CD14-positive monocyte (primary cell): ENCODE results near the gene TXNRD1. TPM values are rescaled to one million over a fixed set of nuclear protein-coding genes. Genes with fewer than 3 reads are reported as not detected.
"Not testable (repeated sequence)": the region's sequence is repeated elsewhere in the genome, so short reads cannot be mapped to it uniquely, and the experiment has no call there.

Experiments used
- DNase-seq, 3 donors: peaks; one replicate each; pipeline ENCODE4 v3.0.0-alpha.2; 2011 to 2022
- H2AFZ ChIP-seq: 2 replicates; pipeline ENCODE4 v1.6.0; 2012; ENCODE audit warnings: mild to moderate bottlenecking, low read depth, low read length, inconsistent platforms; ENCODE audit not compliant: insufficient read depth, poor library complexity, severe bottlenecking
- H3K27ac ChIP-seq, 2 donors: 1 replicate in 1 of 2; 2 replicates in 1 of 2; pipeline ENCODE4 v1.5.1; 2012 to 2013; ENCODE audit warnings: low read length in 2 of 2, control low read depth in 1 of 2, inconsistent platforms in 1 of 2, low read depth in 1 of 2, mild to moderate bottlenecking in 1 of 2
- H3K27me3 ChIP-seq, 2 donors: one replicate each; pipeline versions ENCODE4 v1.6.0 to v1.6.1; 2011 to 2013; ENCODE audit warnings: low read length in 2 of 2; ENCODE audit not compliant: control insufficient read depth in 2 of 2, insufficient read depth in 2 of 2
- H3K36me3 ChIP-seq, 2 donors: replicated peaks in 1 of 2; 1 replicate in 1 of 2; 2 replicates in 1 of 2; pipeline versions ENCODE4 v1.5.1 to v1.6.1; 2012 to 2013; ENCODE audit warnings: low read length in 2 of 2, control low read depth in 1 of 2, inconsistent platforms in 1 of 2, mild to moderate bottlenecking in 1 of 2; ENCODE audit not compliant: insufficient read depth in 2 of 2, control insufficient read depth in 1 of 2
- H3K4me1 ChIP-seq, 2 donors: 1 replicate in 1 of 2; 2 replicates in 1 of 2; pipeline versions ENCODE4 v1.5.1 to v1.6.1; 2012 to 2013; ENCODE audit warnings: low read length in 2 of 2, control low read depth in 1 of 2, inconsistent platforms in 1 of 2, mild to moderate bottlenecking in 1 of 2, moderate library complexity in 1 of 2; ENCODE audit not compliant: insufficient read depth in 2 of 2, control insufficient read depth in 1 of 2
- H3K4me2 ChIP-seq: replicated peaks from 2 replicates; pipeline ENCODE3; 2012; ENCODE audit warnings: low read length, moderate library complexity, mild to moderate bottlenecking; ENCODE audit not compliant: poor library complexity, severe bottlenecking; ENCODE audit errors: extremely low read depth
- H3K4me3 ChIP-seq, 3 experiments: fragments of 200-600 bp in 1 of 3; sonication (generic) in 1 of 3; replicated peaks in 1 of 3; 1 replicate in 2 of 3; 2 replicates in 1 of 3; pipeline ENCODE4 v1.5.1; 2011 to 2013; ENCODE audit warnings: low read length in 3 of 3, mild to moderate bottlenecking in 3 of 3, control low read depth in 2 of 3, low read depth in 2 of 3, inconsistent platforms in 1 of 3, moderate library complexity in 1 of 3
- H3K79me2 ChIP-seq: 2 replicates; pipeline ENCODE4 v1.6.0; 2012; ENCODE audit warnings: mild to moderate bottlenecking, control low read depth, inconsistent platforms, low read length, moderate library complexity; ENCODE audit not compliant: insufficient read depth
- H3K9ac ChIP-seq: 2 replicates; pipeline ENCODE4 v1.6.0; 2017; ENCODE audit warnings: low read length, mild to moderate bottlenecking; ENCODE audit not compliant: insufficient read depth, poor library complexity, severe bottlenecking
- H3K9me3 ChIP-seq, 2 donors: replicated peaks in 1 of 2; 1 replicate in 1 of 2; 2 replicates in 1 of 2; pipeline versions ENCODE4 v1.5.1 to v1.6.1; 2012 to 2013; ENCODE audit warnings: low read length in 2 of 2, control low read depth in 1 of 2; ENCODE audit not compliant: control insufficient read depth in 1 of 2, insufficient read depth in 1 of 2
- H4K20me1 ChIP-seq: 2 replicates; pipeline ENCODE4 v1.6.0; 2012; ENCODE audit warnings: mild to moderate bottlenecking, low read length, control low read depth, moderate library complexity; ENCODE audit not compliant: insufficient read depth
- H3K27ac Mint-ChIP-seq, 7 donors: one replicate each; pipeline ENCODE4 v1.8.0; 2020; ENCODE audit warnings: mild to moderate bottlenecking in 7 of 7, mixed read lengths in 7 of 7, moderate library complexity in 6 of 7, inconsistent platforms in 2 of 7
- H3K27me3 Mint-ChIP-seq, 3 donors: one replicate each; pipeline ENCODE4 v1.8.0; 2021 to 2022; ENCODE audit warnings: low read depth in 3 of 3, mild to moderate bottlenecking in 3 of 3, mixed read lengths in 3 of 3, moderate library complexity in 3 of 3, inconsistent platforms in 1 of 3
- H3K36me3 Mint-ChIP-seq, 2 donors: one replicate each; pipeline ENCODE4 v1.8.0; 2020; ENCODE audit warnings: mixed read lengths in 2 of 2, inconsistent platforms in 1 of 2, mild to moderate bottlenecking in 1 of 2
- H3K4me1 Mint-ChIP-seq: one replicate; pipeline ENCODE4 v1.8.0; 2020; ENCODE audit warnings: mild to moderate bottlenecking, mixed read lengths
- H3K4me3 Mint-ChIP-seq, 2 donors: one replicate each; pipeline ENCODE4 v1.8.0; 2020; ENCODE audit warnings: mild to moderate bottlenecking in 2 of 2, mixed read lengths in 2 of 2, moderate library complexity in 1 of 2
- H3K9me3 Mint-ChIP-seq, 7 donors: one replicate each; pipeline ENCODE4 v1.8.0; 2020 to 2022; ENCODE audit warnings: mixed read lengths in 7 of 7, mild to moderate bottlenecking in 6 of 7, moderate library complexity in 6 of 7, inconsistent platforms in 2 of 7
- CTCF ChIP-seq: fragments of 200-600 bp; IDR thresholded peaks from one replicate; pipeline ENCODE4 v1.8.0; 2022; ENCODE audit warnings: antibody characterized with exemption, mild to moderate bottlenecking
- WGBS: methylation state at CpG from one replicate; pipeline ENCODE4 v1.1.5; 2013; ENCODE audit warnings: missing lambda C conversion rate; ENCODE audit not compliant: insufficient coverage; 5-methylcytosine and 5-hydroxymethylcytosine counted together
- intact Hi-C, 2 donors: fragments of 100-400 bp; cut with micrococcal nuclease; formaldehyde crosslinking; loops; one replicate each; pipeline versions ENCODE4 v1.15.0 to v1.15.1; 2023
- polyA plus RNA-seq, 3 donors: library from polyadenylated mRNA; depleted of rRNA in 1 of 3; unstranded in 2 of 3; stranded (reverse) in 1 of 3; fragments of 300-500 nt in 2 of 3; fragments of >200 nt in 1 of 3; fragmentation: Illumina TruSeq in 2 of 3; gene quantifications; 1 replicate in 2 of 3; 2 replicates in 1 of 3; pipeline ENCODE4 v1.2.3, GENCODE V29; 2012 to 2021

TXNRD1 gene
- polyA plus RNA-seq, 3 donors, result 26.9 to 46.1 (median 29.2) TPM

GRCh38 chr12:104323899-104324298 lies 108.3 kb downstream of the TXNRD1 start:
- no peaks in the 10 kb centered on the region for H3K79me2 ChIP-seq
- WGBS, result 100% methylated on average over 1 of the region's 1 CpG
- Mint-ChIP-seq H3K27ac (no peak overlapping the region), H3K27me3 (no peaks in the 10 kb centered on the region), H3K4me3 (no peak overlapping the region), H3K9me3 (no peaks in the 10 kb centered on the region), H3K4me1 (no peaks in the 10 kb centered on the region), H3K36me3 (peaks cover 59 to 87% of the 10 kb centered on the region in 2 donors)
- DNase-seq, result no peak
- H3K9me3 ChIP-seq, result no peaks in the 10 kb centered on the region
- H3K4me1 ChIP-seq, result no peaks in the 10 kb centered on the region
- no peak overlapping the region for H3K4me3 ChIP-seq
- no peaks in the 10 kb centered on the region for H3K27me3 ChIP-seq
- peaks cover 8% of the 10 kb centered on the region for H4K20me1 ChIP-seq
- no peak overlapping the region for H3K9ac ChIP-seq
- no peak for TF ChIP-seq CTCF
- no peak overlapping the region for H2AFZ ChIP-seq
- intact Hi-C loops, result no loop called here
- H3K4me2 ChIP-seq, result no peak overlapping the region
- H3K36me3 ChIP-seq, result peaks cover 80 to 90% of the 10 kb centered on the region in 2 donors
- H3K27ac ChIP-seq, result no peak overlapping the region

- H3K27me3 Mint-ChIP-seq, H3K27ac Mint-ChIP-seq, H3K79me2 ChIP-seq, H3K9ac ChIP-seq, H3K27ac ChIP-seq, H3K4me2 ChIP-seq, H4K20me1 ChIP-seq, H3K27me3 ChIP-seq, H3K4me1 Mint-ChIP-seq, H2AFZ ChIP-seq, DNase-seq, H3K4me3 Mint-ChIP-seq, H3K9me3 Mint-ChIP-seq, H3K9me3 ChIP-seq, H3K4me1 ChIP-seq, intact Hi-C loops, H3K4me3 ChIP-seq: not testable (repeated sequence)
- WGBS, result 95% methylated on average over 6 of the region's 6 CpGs
- peaks cover 65 to 88% of the 10 kb centered on the region in 2 donors for H3K36me3 ChIP-seq
- H3K36me3 Mint-ChIP-seq, result peaks cover 51 to 85% of the 10 kb centered on the region in 2 donors
Observed at GRCh38 chr12:104328278-104328677, 112.7 kb downstream of the TXNRD1 start.
